Vagina (tissue), 2 donors: ENCODE results near the gene POLR3E. TPM values are rescaled to one million over a fixed set of nuclear protein-coding genes. Genes with fewer than 3 reads are reported as not detected.

Experiments used
- DNase-seq, 2 donors: peaks; one replicate each; pipeline ENCODE4 v3.0.0-alpha.2; 2017; ENCODE audit errors: extremely low spot score in 2 of 2
- H3K27ac ChIP-seq: fragments of 200-600 bp; sonication (generic); one replicate; pipeline ENCODE4 v1.5.1; 2019
- H3K27me3 ChIP-seq: fragments of 200-600 bp; sonication (generic); one replicate; pipeline ENCODE4 v1.5.1; 2019
- H3K36me3 ChIP-seq, 2 donors: fragments of 200-600 bp; sonication (generic); one replicate each; pipeline ENCODE4 v1.5.1; 2017 to 2019
- H3K4me1 ChIP-seq: fragments of 200-600 bp; sonication (generic); one replicate; pipeline ENCODE4 v1.5.1; 2019
- H3K4me3 ChIP-seq, 2 donors: fragments of 200-600 bp; sonication (generic); 1 replicate in 1 of 2; 2 replicates in 1 of 2; pipeline ENCODE4 v1.5.1; 2016 to 2019
- H3K9me3 ChIP-seq: fragments of 200-600 bp; sonication (generic); one replicate; pipeline ENCODE4 v1.5.1; 2019
- POLR2A ChIP-seq, 2 donors: fragments of 450-650 bp; IDR thresholded peaks; one replicate each; pipeline ENCODE4 v1.6.1; 2017; ENCODE audit warnings: antibody characterized with exemption in 2 of 2, mild to moderate bottlenecking in 2 of 2, moderate library complexity in 2 of 2
- POLR2AphosphoS5 ChIP-seq, 2 donors: sonication (generic); formaldehyde crosslinking; IDR thresholded peaks; one replicate each; pipeline ENCODE4 v1.9.0; 2017; ENCODE audit warnings: antibody characterized with exemption in 2 of 2, mild to moderate bottlenecking in 2 of 2, low read depth in 1 of 2; ENCODE audit not compliant: insufficient read depth in 1 of 2
- intact Hi-C: fragments of 100-400 bp; cut with DNase I; formaldehyde crosslinking; loops from one replicate; pipeline ENCODE4 v1.15.1; 2023
- total RNA-seq: library from RNA; depleted of rRNA; stranded (reverse); fragments of >200 nt; gene quantifications from one replicate; pipeline ENCODE4 v1.2.3, GENCODE V29; 2016
- TF ChIP-seq, protein P1 (sequence below), 3 experiments: fragments of 450-650 bp in 2 of 3; fragments of 200-600 bp in 1 of 3; sonication (generic) in 1 of 3; IDR thresholded peaks; one replicate each; pipeline ENCODE4 v1.5.1; 2017 to 2019; ENCODE audit warnings: antibody characterized with exemption in 3 of 3, mild to moderate bottlenecking in 2 of 3, moderate library complexity in 2 of 3

Gene POLR3E
- total RNA-seq, 1 donor from 2014 or later = 38.5 TPM

DNA sequence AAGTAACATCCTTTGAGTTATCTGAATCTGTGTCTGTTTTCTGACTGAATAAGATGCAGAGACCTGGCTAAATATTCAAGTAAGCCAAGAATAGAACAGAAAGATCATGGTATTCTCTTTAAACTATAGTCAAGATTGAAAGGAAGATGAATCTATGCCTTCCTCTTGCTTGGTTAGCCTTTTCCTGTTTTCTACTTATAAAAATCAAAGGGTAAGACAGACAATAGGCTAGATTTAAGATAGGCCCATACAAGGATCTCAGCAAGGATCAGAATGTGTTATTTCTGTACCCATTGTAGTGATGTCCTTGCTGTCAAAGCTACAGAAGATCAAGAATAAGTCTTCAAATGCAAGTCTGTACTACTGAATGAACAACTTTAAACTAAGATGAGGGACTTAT, 84.2 kb downstream of the POLR3E start:
- no peaks in the 10 kb centered on the region for H3K36me3 ChIP-seq
- DNase-seq = no peak
- TF ChIP-seq, protein P1, sequence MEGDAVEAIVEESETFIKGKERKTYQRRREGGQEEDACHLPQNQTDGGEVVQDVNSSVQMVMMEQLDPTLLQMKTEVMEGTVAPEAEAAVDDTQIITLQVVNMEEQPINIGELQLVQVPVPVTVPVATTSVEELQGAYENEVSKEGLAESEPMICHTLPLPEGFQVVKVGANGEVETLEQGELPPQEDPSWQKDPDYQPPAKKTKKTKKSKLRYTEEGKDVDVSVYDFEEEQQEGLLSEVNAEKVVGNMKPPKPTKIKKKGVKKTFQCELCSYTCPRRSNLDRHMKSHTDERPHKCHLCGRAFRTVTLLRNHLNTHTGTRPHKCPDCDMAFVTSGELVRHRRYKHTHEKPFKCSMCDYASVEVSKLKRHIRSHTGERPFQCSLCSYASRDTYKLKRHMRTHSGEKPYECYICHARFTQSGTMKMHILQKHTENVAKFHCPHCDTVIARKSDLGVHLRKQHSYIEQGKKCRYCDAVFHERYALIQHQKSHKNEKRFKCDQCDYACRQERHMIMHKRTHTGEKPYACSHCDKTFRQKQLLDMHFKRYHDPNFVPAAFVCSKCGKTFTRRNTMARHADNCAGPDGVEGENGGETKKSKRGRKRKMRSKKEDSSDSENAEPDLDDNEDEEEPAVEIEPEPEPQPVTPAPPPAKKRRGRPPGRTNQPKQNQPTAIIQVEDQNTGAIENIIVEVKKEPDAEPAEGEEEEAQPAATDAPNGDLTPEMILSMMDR (IDR thresholded peaks at IDR 0.05) = no peak
- TF ChIP-seq POLR2AphosphoS5 (IDR thresholded peaks at IDR 0.05; ENCODE audit: insufficient read depth in 1 of 2, low read depth in 1 of 2) (no peak), POLR2A (IDR thresholded peaks at IDR 0.05) (no peak)
- H3K27me3 ChIP-seq = no peaks in the 10 kb centered on the region
- intact Hi-C loops = no loop called here
- no peak overlapping the region for H3K4me3 ChIP-seq
- H3K27ac ChIP-seq = peak overlapping the region; percentile 25
- H3K4me1 ChIP-seq = no peaks in the 10 kb centered on the region
- H3K9me3 ChIP-seq = no peaks in the 10 kb centered on the region

DNA sequence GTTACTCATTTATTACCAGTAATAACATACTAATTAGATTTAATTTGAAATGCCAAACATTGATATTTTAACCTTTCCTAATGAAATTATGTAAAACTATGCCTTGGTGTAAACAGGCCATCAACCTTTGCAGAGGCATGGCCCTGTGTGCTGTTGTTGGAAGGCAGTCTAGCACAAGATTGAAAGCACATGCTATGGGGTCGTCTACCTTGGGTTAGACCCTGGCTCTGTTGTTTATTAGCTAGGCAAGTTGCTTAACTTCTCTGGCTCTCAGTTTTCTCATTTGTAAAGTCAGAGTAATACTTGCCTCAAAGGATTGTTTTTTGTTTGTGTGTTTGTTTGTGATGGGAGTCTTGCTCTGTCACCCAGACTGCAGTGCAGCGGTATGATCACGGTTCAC, 86.6 kb downstream of the POLR3E start:
- TF ChIP-seq POLR2A (IDR thresholded peaks at IDR 0.05) = no peak
- TF ChIP-seq, protein P1 (IDR thresholded peaks at IDR 0.05) = no peak
- TF ChIP-seq POLR2AphosphoS5 (IDR thresholded peaks at IDR 0.05; ENCODE audit: insufficient read depth in 1 of 2, low read depth in 1 of 2) = no peak
- peak overlapping the region; percentile 10 for H3K27ac ChIP-seq
- no peaks in the 10 kb centered on the region for H3K9me3 ChIP-seq
- H3K27me3 ChIP-seq = no peaks in the 10 kb centered on the region
- no peaks in the 10 kb centered on the region for H3K4me1 ChIP-seq
- no peaks in the 10 kb centered on the region for H3K36me3 ChIP-seq
- H3K4me3 ChIP-seq = no peak overlapping the region
- intact Hi-C loops = no loop called here
- DNase-seq = no peak

Other genes starting within 250 kb of the POLR3E start
- not detected for gene VWA3A, start 204.9 kb upstream of the POLR3E start, total RNA-seq
- gene SDR42E2, start 134.9 kb upstream of the POLR3E start, total RNA-seq = not detected
- gene EEF2K, start 91.1 kb upstream of the POLR3E start, total RNA-seq = 50.3 TPM
- 33.9 TPM for gene CDR2, start 77.2 kb downstream of the POLR3E start, total RNA-seq
- gene NPIPB5, start 213.5 kb downstream of the POLR3E start, total RNA-seq = 329 TPM